Measurements from ENCODE around the gene CNTNAP5. TPM values are rescaled to one million over a fixed set of nuclear protein-coding genes. Genes with fewer than 3 reads are reported as not detected.
A peak's percentile ranks its signal among the peaks of the same experiment; 100 is the strongest.

Gene CNTNAP5
- total RNA-seq, 1 donor from 2014 or later: not detected

- Histone ChIP-seq H3K36me3 (no peaks in the 10 kb centered on the region), H3K9me3 (no peaks in the 10 kb centered on the region), H3K4me1 (no peaks in the 10 kb centered on the region), H3K27ac (no peak overlapping the region), H3K27me3 (ENCODE audit: low read depth) (no peaks in the 10 kb centered on the region), H3K4me3 (no peak overlapping the region)
- intact Hi-C loops (cut with DNase I): no loop called here
- DNase-seq (no peak), ATAC-seq (no peak)
- no peak for TF ChIP-seq CTCF (IDR thresholded peaks at IDR 0.05)
These were observed 683.6 kb downstream of the CNTNAP5 start for GRCh38 chr2:124708661-124709060.

- intact Hi-C loops (cut with DNase I): no loop called here
- no peak for TF ChIP-seq CTCF (IDR thresholded peaks at IDR 0.05)
These were observed 688.9 kb downstream of the CNTNAP5 start for GRCh38 chr2:124713969-124714368.

GRCh38 chr2:124725187-124725586 is 700.1 kb downstream of the CNTNAP5 start:
- no peak overlapping the region for H3K4me3 ChIP-seq
- H3K4me1 ChIP-seq: no peaks in the 10 kb centered on the region
- no peaks in the 10 kb centered on the region for H3K27me3 ChIP-seq (ENCODE audit: low read depth)
- intact Hi-C loops (cut with DNase I): no loop called here
- no peaks in the 10 kb centered on the region for H3K36me3 ChIP-seq
- TF ChIP-seq CTCF (IDR thresholded peaks at IDR 0.05): no peak
- H3K9me3 ChIP-seq: no peaks in the 10 kb centered on the region
- no peak for DNase-seq
- no peak for ATAC-seq
- H3K27ac ChIP-seq: no peak overlapping the region

More at GRCh38 chr2:124713969-124714368, 688.9 kb downstream of the CNTNAP5 start:
- H3K4me1 ChIP-seq: no peaks in the 10 kb centered on the region
- H3K27ac ChIP-seq: no peak overlapping the region
- ATAC-seq (peak in 1 of 2 donors; percentile 84), DNase-seq (no peak)
- H3K36me3 ChIP-seq: no peaks in the 10 kb centered on the region
- no peaks in the 10 kb centered on the region for H3K9me3 ChIP-seq
- H3K27me3 ChIP-seq (ENCODE audit: low read depth): no peaks in the 10 kb centered on the region
- H3K4me3 ChIP-seq: no peak overlapping the region

- Histone ChIP-seq H3K4me1 (no peaks in the 10 kb centered on the region), H3K9me3 (no peaks in the 10 kb centered on the region), H3K4me3 (no peak overlapping the region), H3K27me3 (ENCODE audit: low read depth) (no peaks in the 10 kb centered on the region), H3K36me3 (no peaks in the 10 kb centered on the region), H3K27ac (no peak overlapping the region)
- DNase-seq (no peak), ATAC-seq (no peak)
- TF ChIP-seq CTCF (IDR thresholded peaks at IDR 0.05): no peak
- intact Hi-C loops (cut with DNase I): no loop called here
These were observed 715.5 kb downstream of the CNTNAP5 start for GRCh38 chr2:124740636-124741035.

GRCh38 chr2:124753842-124754241 is 728.8 kb downstream of the CNTNAP5 start:
- H3K4me1 ChIP-seq: no peaks in the 10 kb centered on the region
- no peak for TF ChIP-seq CTCF (IDR thresholded peaks at IDR 0.05)
- ATAC-seq: no peak
- H3K36me3 ChIP-seq: no peaks in the 10 kb centered on the region
- no peak overlapping the region for H3K4me3 ChIP-seq
- DNase-seq: no peak
- no peaks in the 10 kb centered on the region for H3K27me3 ChIP-seq (ENCODE audit: low read depth)
- intact Hi-C loops (cut with DNase I): no loop called here
- no peaks in the 10 kb centered on the region for H3K9me3 ChIP-seq
- no peak overlapping the region for H3K27ac ChIP-seq

GRCh38 chr2:124755386-124755785 is 730.3 kb downstream of the CNTNAP5 start:
- Histone ChIP-seq H3K27ac (no peak overlapping the region), H3K27me3 (ENCODE audit: low read depth) (no peaks in the 10 kb centered on the region), H3K4me1 (no peaks in the 10 kb centered on the region), H3K36me3 (no peaks in the 10 kb centered on the region), H3K9me3 (no peaks in the 10 kb centered on the region), H3K4me3 (no peak overlapping the region)
- ATAC-seq (no peak), DNase-seq (no peak)
- intact Hi-C loops (cut with DNase I): no loop called here
- no peak for TF ChIP-seq CTCF (IDR thresholded peaks at IDR 0.05)
